AG04449 (cell line): ENCODE measurements around the gene TMPRSS13.

Experiments
- CTCF ChIA-PET: fragments of 350-600 bp; formaldehyde crosslinking; extraction: SDS; loops from one replicate; lab custom pipeline; 2021; ENCODE audit warnings: antibody characterized with exemption; lab: Yijun Ruan, JAX
- POLR2A ChIA-PET: fragments of 400-600, 350-600 bp; formaldehyde crosslinking; extraction: SDS; loops from one replicate; lab custom pipeline; 2020; ENCODE audit warnings: antibody characterized with exemption, inconsistent platforms; lab: Yijun Ruan, JAX
- DNase-seq: peaks from one replicate; pipeline ENCODE4 v3.0.0-alpha.2; 2010; ENCODE audit warnings: low read depth, low spot score
- H3K4me3 ChIP-seq: 2 replicates; pipeline ENCODE4 v1.5.1; 2011; ENCODE audit warnings: low read depth, mild to moderate bottlenecking, control low read depth, low read length
- TF ChIP-seq, protein P1 (sequence below): IDR thresholded peaks from one replicate; pipeline ENCODE4 v1.5.1; 2011; ENCODE audit warnings: mild to moderate bottlenecking, moderate library complexity, low read length, control low read depth, inconsistent platforms; ENCODE audit not compliant: insufficient read depth; ENCODE audit errors: missing control alignments

Gene TMPRSS13

DNA sequence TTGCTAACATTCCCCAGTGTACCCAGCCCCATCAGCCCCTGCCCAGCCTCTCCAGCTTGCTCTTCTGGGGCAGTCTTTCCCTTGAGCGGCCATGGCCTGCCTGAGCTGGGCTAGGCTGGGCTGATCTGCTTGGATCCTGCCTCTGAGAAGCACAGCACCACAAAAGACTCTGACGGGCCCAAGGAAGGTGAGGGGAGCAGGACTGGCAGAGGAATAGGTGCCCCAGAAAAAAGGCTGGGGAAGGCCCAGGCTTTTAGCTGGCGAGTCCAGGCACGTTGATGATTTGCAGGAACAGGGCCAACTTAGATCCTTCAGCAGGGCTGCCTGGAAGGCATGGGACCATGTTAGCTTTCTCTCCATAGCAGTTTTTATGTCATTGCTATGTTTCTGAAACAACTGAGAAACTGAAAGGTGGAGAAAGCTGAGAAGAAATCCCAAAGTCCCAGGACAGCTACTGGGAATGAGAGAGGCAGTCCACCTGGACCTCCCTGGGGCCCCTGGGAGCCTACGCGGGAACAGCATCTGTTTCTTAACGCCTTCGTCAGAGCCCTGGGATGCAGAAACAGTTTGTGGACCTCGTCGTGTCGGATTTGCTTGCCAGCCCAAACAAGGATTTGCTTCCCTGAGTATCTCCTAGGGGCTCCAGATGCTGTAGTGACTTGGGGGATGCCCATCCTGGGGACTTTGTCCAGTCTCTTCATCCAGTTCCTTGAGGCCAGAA is 28.3 kb downstream of the TMPRSS13 start:
- DNase-seq, result no peak

DNA sequence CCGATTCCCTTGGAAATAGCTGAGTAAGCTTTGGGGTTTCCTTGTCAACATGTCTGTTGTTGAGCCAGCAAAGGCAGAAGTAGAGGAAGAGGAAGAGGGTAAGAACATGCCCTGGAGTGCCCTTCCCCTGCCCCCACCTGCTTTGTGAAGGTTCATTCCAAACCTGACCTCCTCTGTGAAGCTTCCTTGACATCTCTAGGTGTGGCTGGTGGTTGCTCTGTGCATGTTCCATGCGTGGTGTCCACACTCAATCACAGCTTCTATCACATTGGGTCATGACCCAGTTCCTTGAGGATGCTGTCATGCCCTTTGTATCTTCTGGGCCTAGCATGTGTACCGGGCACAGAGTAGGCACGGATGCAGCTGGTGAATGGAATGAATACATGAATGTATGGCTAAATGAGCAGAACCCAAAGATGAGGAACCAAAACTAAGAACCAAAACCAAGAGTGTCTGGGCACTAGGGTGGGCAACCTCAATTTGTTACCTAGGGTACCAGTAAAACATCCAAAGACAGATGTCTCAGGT is 29.0 kb downstream of the TMPRSS13 start:
- DNase-seq, result no peak
- H3K4me3 ChIP-seq, result no peak overlapping the region
- CTCF ChIA-PET, result interaction anchor here (0.7 to 2.3 kb wide), 3 partner anchors 47 to 83 kb away, joined by 3 to 7 read pairs (median 3); no protein-coding TSS in a partner anchor
- POLR2A ChIA-PET, result no interaction called here
- TF ChIP-seq, protein P1, sequence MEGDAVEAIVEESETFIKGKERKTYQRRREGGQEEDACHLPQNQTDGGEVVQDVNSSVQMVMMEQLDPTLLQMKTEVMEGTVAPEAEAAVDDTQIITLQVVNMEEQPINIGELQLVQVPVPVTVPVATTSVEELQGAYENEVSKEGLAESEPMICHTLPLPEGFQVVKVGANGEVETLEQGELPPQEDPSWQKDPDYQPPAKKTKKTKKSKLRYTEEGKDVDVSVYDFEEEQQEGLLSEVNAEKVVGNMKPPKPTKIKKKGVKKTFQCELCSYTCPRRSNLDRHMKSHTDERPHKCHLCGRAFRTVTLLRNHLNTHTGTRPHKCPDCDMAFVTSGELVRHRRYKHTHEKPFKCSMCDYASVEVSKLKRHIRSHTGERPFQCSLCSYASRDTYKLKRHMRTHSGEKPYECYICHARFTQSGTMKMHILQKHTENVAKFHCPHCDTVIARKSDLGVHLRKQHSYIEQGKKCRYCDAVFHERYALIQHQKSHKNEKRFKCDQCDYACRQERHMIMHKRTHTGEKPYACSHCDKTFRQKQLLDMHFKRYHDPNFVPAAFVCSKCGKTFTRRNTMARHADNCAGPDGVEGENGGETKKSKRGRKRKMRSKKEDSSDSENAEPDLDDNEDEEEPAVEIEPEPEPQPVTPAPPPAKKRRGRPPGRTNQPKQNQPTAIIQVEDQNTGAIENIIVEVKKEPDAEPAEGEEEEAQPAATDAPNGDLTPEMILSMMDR, result no peak

More for the DNA sequence above, 28.3 kb downstream of the TMPRSS13 start:
- TF ChIP-seq, protein P1, result no peak
- H3K4me3 ChIP-seq, result no peak overlapping the region
- POLR2A ChIA-PET, result no interaction called here
- CTCF ChIA-PET, result interaction anchor here (0.7 to 2.3 kb wide), 4 partner anchors 46 to 84 kb away, joined by 3 to 7 read pairs (median 6); no protein-coding TSS in a partner anchor

DNA sequence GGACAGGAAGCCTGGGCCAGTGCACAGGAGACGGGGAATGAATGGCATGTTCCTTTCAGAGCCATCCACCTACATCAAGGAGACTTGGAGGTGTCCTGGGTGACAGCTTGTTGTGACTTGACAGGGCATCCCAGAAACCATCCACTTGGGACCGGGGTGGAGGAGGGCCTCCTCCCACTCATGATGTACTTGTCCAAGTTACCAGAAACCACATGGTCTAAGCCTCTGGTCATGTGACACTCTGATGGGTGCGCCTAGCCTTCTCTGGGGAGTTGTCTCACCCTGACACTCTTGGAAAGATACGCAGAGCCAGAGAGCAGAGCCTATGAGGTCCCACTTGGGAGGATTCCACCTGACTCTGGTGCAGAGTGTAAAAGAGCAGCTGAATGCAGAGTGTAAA is 31.1 kb downstream of the TMPRSS13 start:
- TF ChIP-seq, protein P1, result no peak
- ChIA-PET POLR2A (no interaction called here), CTCF (no interaction called here)
- DNase-seq, result no peak
- H3K4me3 ChIP-seq, result no peak overlapping the region

DNA sequence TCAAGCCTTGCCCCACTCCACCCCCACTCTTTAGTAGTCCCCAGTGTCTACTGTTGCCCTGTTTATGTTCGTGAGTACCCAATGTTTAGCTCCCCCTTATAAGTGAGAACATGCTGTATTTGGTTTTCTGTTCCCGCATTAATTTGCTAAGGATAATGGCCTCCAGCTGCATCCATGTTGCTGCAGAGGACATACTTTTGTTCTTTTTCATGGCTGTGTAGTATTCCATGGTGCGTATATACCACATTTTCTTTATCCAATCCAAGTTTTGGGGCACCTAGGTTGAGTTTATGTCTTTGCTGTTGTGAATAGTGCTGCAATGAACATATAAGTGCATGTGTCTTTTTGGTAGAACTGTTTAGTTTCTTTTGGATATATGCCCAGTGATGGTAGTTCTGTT is 36.6 kb downstream of the TMPRSS13 start:
- POLR2A ChIA-PET, result no interaction called here

DNA sequence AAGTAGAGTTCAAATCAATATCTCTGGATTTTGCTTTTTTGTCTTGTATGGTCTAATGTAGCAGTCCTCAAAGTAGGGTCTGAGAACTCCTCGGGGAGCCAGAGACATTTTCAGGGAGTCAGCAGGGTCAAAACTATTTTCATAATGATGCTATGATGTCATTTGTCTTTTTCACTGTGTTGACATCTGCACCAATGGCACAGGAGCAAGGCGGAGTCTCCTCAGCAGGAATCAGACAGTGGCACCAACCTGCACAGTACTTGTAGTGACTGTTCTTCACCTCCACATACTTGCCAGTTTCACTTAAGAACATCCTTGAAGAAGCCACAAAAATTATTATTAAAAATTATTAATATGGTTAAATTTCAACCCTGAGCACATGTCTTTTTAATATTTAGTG is 37.8 kb downstream of the TMPRSS13 start:
- H3K4me3 ChIP-seq, result no peak overlapping the region
- ChIA-PET CTCF (interaction anchor here (1.2 kb wide), 1 partner anchor 48 kb away, joined by 4 read pairs; no protein-coding TSS in a partner anchor), POLR2A (no interaction called here)
- TF ChIP-seq, protein P1, result no peak
- DNase-seq, result no peak

More for the DNA sequence above, 36.6 kb downstream of the TMPRSS13 start:
- no peak overlapping the region for H3K4me3 ChIP-seq
- TF ChIP-seq, protein P1, result no peak
- CTCF ChIA-PET, result interaction anchor here (0.7 kb wide), 1 partner anchor 54 kb away, joined by 5 read pairs; no protein-coding TSS in a partner anchor
- no peak for DNase-seq

DNA sequence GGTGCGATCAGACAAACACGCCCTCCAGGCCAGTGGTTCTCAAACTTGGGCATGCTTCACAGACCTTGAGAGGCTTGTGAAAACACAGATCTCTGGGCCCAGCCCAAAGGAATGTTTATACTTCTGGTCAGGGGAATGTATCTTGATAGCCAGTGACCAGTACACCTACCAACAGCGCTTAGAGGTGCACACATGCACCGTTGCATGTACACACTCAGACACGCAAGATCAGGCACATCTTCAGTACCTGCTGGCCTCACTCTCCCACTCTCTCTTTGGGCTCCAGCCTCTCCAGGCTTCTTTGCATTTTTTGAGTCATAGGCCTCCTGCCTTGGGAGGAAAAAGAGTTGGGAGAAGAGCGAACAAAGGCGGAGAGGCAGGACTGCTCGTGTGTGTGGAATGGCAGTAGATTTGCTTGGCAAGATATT is 41.0 kb downstream of the TMPRSS13 start:
- ChIA-PET POLR2A (no interaction called here), CTCF (no interaction called here)
- H3K4me3 ChIP-seq, result no peak overlapping the region
- DNase-seq, result no peak
- TF ChIP-seq, protein P1, result no peak
